BJ (cell line): ENCODE measurements around the gene PGR. TPM values are rescaled to one million over a fixed set of nuclear protein-coding genes. Genes with fewer than 3 reads are reported as not detected.

Experiments
- CTCF ChIA-PET: fragments of 350-600 bp; formaldehyde crosslinking; extraction: SDS; loops from one replicate; lab custom pipeline; 2021; ENCODE audit warnings: antibody characterized with exemption, inconsistent platforms; lab: Yijun Ruan, JAX
- POLR2A ChIA-PET: fragments of 300-600 bp; sonication (Branson Sonifier 250); formaldehyde crosslinking; extraction: SDS; loops from one replicate; lab custom pipeline; 2021; ENCODE audit warnings: antibody characterized with exemption; lab: Charles Lee
- DNase-seq: peaks from one replicate; pipeline ENCODE4 v3.0.0-alpha.2; 2011; ENCODE audit warnings: low read depth
- H3K27me3 ChIP-seq: 2 replicates; pipeline ENCODE4 v1.6.0; 2011; ENCODE audit warnings: low read length; ENCODE audit not compliant: control insufficient read depth, insufficient read depth
- H3K36me3 ChIP-seq: 2 replicates; pipeline ENCODE4 v1.5.1; 2011; ENCODE audit warnings: low read length; ENCODE audit not compliant: control insufficient read depth, insufficient read depth
- H3K4me3 ChIP-seq: 2 replicates; pipeline ENCODE4 v1.5.1; 2011; ENCODE audit warnings: low read depth, mild to moderate bottlenecking, control low read depth, low read length
- CTCF ChIP-seq: IDR thresholded peaks from 2 replicates; pipeline ENCODE4 v1.5.1; 2011; ENCODE audit warnings: low read depth, mild to moderate bottlenecking, control low read depth, inconsistent platforms, low read length, moderate library complexity; ENCODE audit not compliant: insufficient read depth
- polyA plus RNA-seq: library from polyadenylated mRNA; depleted of rRNA; stranded (reverse); fragments of >200 nt; gene quantifications from 2 replicates; pipeline ENCODE4 v1.2.3, GENCODE V29; 2011

Gene PGR
- polyA plus RNA-seq, 1 experiment = not detected

DNA sequence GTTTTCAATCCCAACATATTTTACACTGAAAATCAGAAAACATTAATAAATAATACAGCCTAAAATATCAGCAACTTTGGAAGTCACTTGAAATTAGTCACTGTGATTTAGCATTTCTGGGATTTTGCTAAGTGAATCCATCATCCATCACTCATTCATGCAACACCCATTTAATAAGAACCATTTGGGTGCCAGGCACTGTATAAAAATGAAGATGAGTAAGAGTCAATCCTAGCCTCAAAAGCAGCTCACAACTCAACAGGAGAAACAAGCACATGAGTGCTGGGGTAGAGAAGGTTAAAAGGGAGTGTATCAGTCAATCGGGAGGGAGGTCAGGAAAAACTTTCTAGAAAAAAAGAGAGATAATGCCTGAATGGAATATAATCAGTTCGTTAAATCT is 77.9 kb downstream of the PGR start:
- ChIA-PET CTCF (interaction anchor here (0.6 kb wide), 1 partner anchor 10 kb away, joined by 3 read pairs; no protein-coding TSS in a partner anchor), POLR2A (no interaction called here)

GRCh38 chr11:101049813-101050212 is 79.8 kb downstream of the PGR start:
- no peak for DNase-seq
- ChIA-PET POLR2A (no interaction called here), CTCF (no interaction called here)
- Histone ChIP-seq H3K27me3 (no peaks in the 10 kb centered on the region), H3K36me3 (no peaks in the 10 kb centered on the region), H3K4me3 (no peak overlapping the region)
- no peak for TF ChIP-seq CTCF

More for the DNA sequence above, 77.9 kb downstream of the PGR start:
- DNase-seq = no peak
- no peaks in the 10 kb centered on the region for H3K36me3 ChIP-seq
- no peak for TF ChIP-seq CTCF
- no peaks in the 10 kb centered on the region for H3K27me3 ChIP-seq
- no peak overlapping the region for H3K4me3 ChIP-seq

GRCh38 chr11:101049123-101049522 is 80.5 kb downstream of the PGR start:
- no peak for TF ChIP-seq CTCF
- ChIA-PET POLR2A (no interaction called here), CTCF (no interaction called here)
- Histone ChIP-seq H3K4me3 (no peak overlapping the region), H3K36me3 (no peaks in the 10 kb centered on the region), H3K27me3 (no peaks in the 10 kb centered on the region)
- DNase-seq = no peak

DNA sequence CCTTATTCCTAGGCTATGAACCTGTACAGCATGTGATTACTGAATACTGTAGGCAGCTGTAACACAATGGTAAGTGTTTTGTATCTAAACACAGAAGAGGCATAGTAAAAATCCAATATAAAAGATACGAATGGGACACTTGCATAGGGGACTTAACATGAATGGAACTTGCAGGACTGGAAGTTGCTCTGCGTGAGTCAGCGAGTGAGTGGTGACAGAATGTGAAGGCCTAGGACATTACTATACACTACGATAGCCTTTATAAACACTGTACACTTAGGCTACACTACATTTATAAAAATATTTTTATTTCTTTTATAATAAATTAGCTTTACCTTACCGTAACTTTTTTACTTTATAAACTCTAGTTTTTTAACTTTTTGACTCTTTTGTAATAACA is 81.1 kb downstream of the PGR start:
- no peak overlapping the region for H3K4me3 ChIP-seq
- TF ChIP-seq CTCF = no peak
- no peaks in the 10 kb centered on the region for H3K36me3 ChIP-seq
- POLR2A ChIA-PET = no interaction called here
- DNase-seq = no peak
- CTCF ChIA-PET = no interaction called here
- H3K27me3 ChIP-seq = no peaks in the 10 kb centered on the region

DNA sequence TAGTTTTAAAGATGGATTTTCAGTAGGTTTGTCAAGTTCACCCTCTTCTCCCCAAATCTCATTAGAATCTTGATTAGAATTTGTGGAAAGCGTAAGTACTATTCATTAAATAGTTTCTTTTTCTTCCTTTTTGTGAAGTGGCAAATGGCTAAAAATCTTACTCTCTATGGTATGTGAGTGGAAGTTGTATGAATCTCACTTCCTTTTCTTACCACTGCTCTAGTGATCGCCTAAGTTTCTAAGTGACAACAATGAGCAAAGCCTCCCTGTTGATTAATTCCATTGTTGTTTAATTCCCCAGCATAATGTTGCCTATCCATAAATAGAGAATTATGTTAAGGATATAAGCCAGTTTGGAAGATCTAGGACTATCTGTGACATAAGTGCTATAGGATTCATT is 82.7 kb downstream of the PGR start:
- TF ChIP-seq CTCF = no peak
- Histone ChIP-seq H3K4me3 (no peak overlapping the region), H3K36me3 (no peaks in the 10 kb centered on the region), H3K27me3 (no peaks in the 10 kb centered on the region)
- CTCF ChIA-PET = interaction anchor here (0.6 kb wide), 1 partner anchor 292 kb away, joined by 4 read pairs; no protein-coding TSS in a partner anchor
- DNase-seq = no peak
- POLR2A ChIA-PET = no interaction called here
